PC-9 (cell line): Measurements from ENCODE around the gene KCNIP1. TPM values are rescaled to one million over a fixed set of nuclear protein-coding genes. Genes with fewer than 3 reads are reported as not detected.

ENCODE experiments used
- BruUV-seq: library from RNA; stranded (reverse); fragments of 400-500 nt; replicated peaks from 2 replicates; lab custom pipeline; 2021; lab: Mats Ljungman, UMichigan
- CTCF ChIA-PET: fragments of 300-600 bp; sonication (Branson Sonifier 250); formaldehyde crosslinking; loops from one replicate; lab custom pipeline; 2022; ENCODE audit warnings: antibody characterized with exemption; lab: Charles Lee
- POLR2A ChIA-PET: fragments of 300-600 bp; sonication (Branson Sonifier 250); formaldehyde crosslinking; loops from one replicate; lab custom pipeline; 2022; ENCODE audit warnings: antibody characterized with exemption; ENCODE audit not compliant: unreplicated experiment; lab: Charles Lee
- DNase-seq, 2 experiments: peaks; one replicate each; pipeline versions ENCODE4 v3.0.0 to v3.0.0-alpha.2; 2015 to 2022; ENCODE audit warnings: mixed read lengths in 1 of 2
- H2AFZ ChIP-seq: fragments of 200-600 bp; sonication (generic); 2 replicates; pipeline ENCODE4 v1.8.1; 2017; ENCODE audit warnings: antibody characterized with exemption
- H3F3A ChIP-seq: fragments of 200-600 bp; sonication (generic); 2 replicates; pipeline ENCODE4 v1.8.1; 2017; ENCODE audit warnings: antibody characterized with exemption, mild to moderate bottlenecking, low read depth; ENCODE audit not compliant: insufficient read depth
- H3K27ac ChIP-seq: fragments of 200-600 bp; sonication (generic); 2 replicates; pipeline ENCODE4 v1.6.1; 2016; ENCODE audit warnings: mixed run types
- H3K27me3 ChIP-seq: fragments of 200-600 bp; sonication (generic); 2 replicates; pipeline ENCODE4 v1.6.1; 2016; ENCODE audit warnings: low read depth, mixed run types; ENCODE audit not compliant: insufficient read depth
- H3K36me3 ChIP-seq: fragments of 200-600 bp; sonication (generic); 2 replicates; pipeline ENCODE4 v1.6.1; 2016; ENCODE audit warnings: low read depth, mixed run types
- H3K4me1 ChIP-seq: fragments of 200-600 bp; sonication (generic); replicated peaks from 2 replicates; pipeline ENCODE4 v1.6.1; 2016; ENCODE audit warnings: mixed run types; ENCODE audit not compliant: insufficient read depth
- H3K4me2 ChIP-seq: fragments of 200-600 bp; sonication (generic); 2 replicates; pipeline ENCODE4 v1.6.1; 2017; ENCODE audit warnings: mixed run types
- H3K4me3 ChIP-seq: fragments of 200-600 bp; sonication (generic); 2 replicates; pipeline ENCODE4 v1.6.1; 2016; ENCODE audit warnings: mixed run types
- H3K79me2 ChIP-seq: fragments of 200-600 bp; sonication (generic); 2 replicates; pipeline ENCODE4 v1.6.1; 2017; ENCODE audit warnings: low read depth, mixed run types
- H3K9me2 ChIP-seq: fragments of 200-600 bp; sonication (generic); 2 replicates; pipeline ENCODE4 v1.8.1; 2017; ENCODE audit warnings: mild to moderate bottlenecking; ENCODE audit not compliant: insufficient read depth
- H3K9me3 ChIP-seq: fragments of 200-600 bp; sonication (generic); 2 replicates; pipeline ENCODE4 v1.8.1; 2016; ENCODE audit warnings: low read depth; ENCODE audit not compliant: insufficient read depth
- H4K20me1 ChIP-seq: fragments of 200-600 bp; sonication (generic); 2 replicates; pipeline ENCODE4 v1.8.1; 2017; ENCODE audit not compliant: insufficient read depth
- EZH2 ChIP-seq: fragments of 200-600 bp; sonication (generic); IDR thresholded peaks from 2 replicates; pipeline ENCODE4 v1.8.0; 2017; ENCODE audit warnings: antibody characterized with exemption, low read depth
- intact Hi-C: fragments of 100-400 bp; cut with micrococcal nuclease; formaldehyde crosslinking; loops from one replicate; pipeline ENCODE4 v1.10.0; 2022; ENCODE audit not compliant: unreplicated experiment
- total RNA-seq: library from RNA; stranded (reverse); gene quantifications from 2 replicates; pipeline ENCODE4 v1.2.3, GENCODE V29; 2021
- TF ChIP-seq, protein P1 (sequence below): fragments of 200-600 bp; sonication (generic); conservative IDR thresholded peaks from 2 replicates; pipeline ENCODE4 v1.6.1; 2017; ENCODE audit warnings: mixed run types, antibody characterized with exemption, mild to moderate bottlenecking, moderate library complexity

Gene KCNIP1
- total RNA-seq, 1 experiment from 2014 or later: not detected

DNA sequence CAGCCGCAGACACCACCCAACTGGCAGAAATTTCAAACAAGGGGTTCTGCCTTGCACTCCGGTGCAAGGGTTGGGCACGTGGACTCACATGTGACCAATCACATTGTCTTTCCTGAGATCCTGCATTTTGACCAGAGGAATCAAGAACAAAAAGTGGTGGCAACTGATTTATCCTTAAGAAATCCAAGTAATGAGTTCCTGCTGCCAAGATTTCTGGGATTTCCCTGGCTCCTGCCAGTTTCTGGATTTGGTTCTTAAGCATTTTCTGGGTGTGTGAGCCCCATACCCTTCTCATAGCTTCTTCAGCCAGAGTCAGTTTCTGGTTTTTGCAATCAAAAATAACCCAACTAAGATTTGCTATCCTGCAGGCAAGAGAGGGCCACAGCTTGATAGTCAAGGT is 17.4 kb upstream of the KCNIP1 start:
- no peak for DNase-seq
- H3K79me2 ChIP-seq: no peaks in the 10 kb centered on the region
- no peaks in the 10 kb centered on the region for H3K9me3 ChIP-seq
- intact Hi-C loops: no loop called here
- H3K27me3 ChIP-seq: no peaks in the 10 kb centered on the region
- BruUV-seq: no TSS peak
- no peak overlapping the region for H3K27ac ChIP-seq
- peaks cover 16% of the 10 kb centered on the region for H3K4me1 ChIP-seq
- TF ChIP-seq EZH2: no peak
- TF ChIP-seq, protein P1, sequence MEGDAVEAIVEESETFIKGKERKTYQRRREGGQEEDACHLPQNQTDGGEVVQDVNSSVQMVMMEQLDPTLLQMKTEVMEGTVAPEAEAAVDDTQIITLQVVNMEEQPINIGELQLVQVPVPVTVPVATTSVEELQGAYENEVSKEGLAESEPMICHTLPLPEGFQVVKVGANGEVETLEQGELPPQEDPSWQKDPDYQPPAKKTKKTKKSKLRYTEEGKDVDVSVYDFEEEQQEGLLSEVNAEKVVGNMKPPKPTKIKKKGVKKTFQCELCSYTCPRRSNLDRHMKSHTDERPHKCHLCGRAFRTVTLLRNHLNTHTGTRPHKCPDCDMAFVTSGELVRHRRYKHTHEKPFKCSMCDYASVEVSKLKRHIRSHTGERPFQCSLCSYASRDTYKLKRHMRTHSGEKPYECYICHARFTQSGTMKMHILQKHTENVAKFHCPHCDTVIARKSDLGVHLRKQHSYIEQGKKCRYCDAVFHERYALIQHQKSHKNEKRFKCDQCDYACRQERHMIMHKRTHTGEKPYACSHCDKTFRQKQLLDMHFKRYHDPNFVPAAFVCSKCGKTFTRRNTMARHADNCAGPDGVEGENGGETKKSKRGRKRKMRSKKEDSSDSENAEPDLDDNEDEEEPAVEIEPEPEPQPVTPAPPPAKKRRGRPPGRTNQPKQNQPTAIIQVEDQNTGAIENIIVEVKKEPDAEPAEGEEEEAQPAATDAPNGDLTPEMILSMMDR: no peak
- H3F3A ChIP-seq: peaks cover 7% of the 10 kb centered on the region
- CTCF ChIA-PET: no interaction called here
- POLR2A ChIA-PET: no interaction called here
- no peak overlapping the region for H2AFZ ChIP-seq
- H3K4me3 ChIP-seq: no peak overlapping the region
- no peaks in the 10 kb centered on the region for H4K20me1 ChIP-seq
- H3K9me2 ChIP-seq: no peaks in the 10 kb centered on the region
- no peak overlapping the region for H3K4me2 ChIP-seq
- no peaks in the 10 kb centered on the region for H3K36me3 ChIP-seq

DNA sequence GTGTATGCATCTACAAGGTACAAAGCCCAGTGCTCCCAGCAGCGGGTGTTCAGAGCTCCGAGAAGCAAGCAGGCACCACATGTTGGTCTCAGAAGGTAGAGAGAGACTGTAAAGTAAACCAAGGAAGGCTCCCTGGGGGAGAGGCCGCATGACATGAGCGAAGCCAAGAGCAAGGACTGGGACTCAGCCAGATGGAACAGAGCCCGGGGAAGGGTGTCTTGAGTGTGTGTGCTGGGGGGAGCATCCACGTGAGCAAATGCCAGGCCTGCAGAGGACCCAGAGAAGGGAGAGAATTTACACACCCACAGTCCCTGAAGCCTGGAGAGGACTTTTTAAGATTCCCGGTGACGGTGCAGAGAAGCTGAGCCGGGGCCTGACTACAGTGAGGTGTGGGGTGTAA is 15.2 kb upstream of the KCNIP1 start:
- Histone ChIP-seq H3F3A (peaks cover 7% of the 10 kb centered on the region; the same call in 1 of the 2 replicates), H4K20me1 (no peaks in the 10 kb centered on the region), H3K9me2 (no peaks in the 10 kb centered on the region), H3K9me3 (no peaks in the 10 kb centered on the region), H3K36me3 (no peaks in the 10 kb centered on the region), H3K4me3 (no peak overlapping the region), H3K27ac (no peak overlapping the region), H3K4me2 (no peak overlapping the region), H3K79me2 (no peaks in the 10 kb centered on the region), H2AFZ (no peak overlapping the region), H3K4me1 (peaks cover 21% of the 10 kb centered on the region), H3K27me3 (no peaks in the 10 kb centered on the region)
- CTCF ChIA-PET: no interaction called here
- no peak for DNase-seq
- BruUV-seq: no TSS peak
- intact Hi-C loops: no loop called here
- POLR2A ChIA-PET: no interaction called here
- no peak for TF ChIP-seq EZH2
- TF ChIP-seq, protein P1: no peak

DNA sequence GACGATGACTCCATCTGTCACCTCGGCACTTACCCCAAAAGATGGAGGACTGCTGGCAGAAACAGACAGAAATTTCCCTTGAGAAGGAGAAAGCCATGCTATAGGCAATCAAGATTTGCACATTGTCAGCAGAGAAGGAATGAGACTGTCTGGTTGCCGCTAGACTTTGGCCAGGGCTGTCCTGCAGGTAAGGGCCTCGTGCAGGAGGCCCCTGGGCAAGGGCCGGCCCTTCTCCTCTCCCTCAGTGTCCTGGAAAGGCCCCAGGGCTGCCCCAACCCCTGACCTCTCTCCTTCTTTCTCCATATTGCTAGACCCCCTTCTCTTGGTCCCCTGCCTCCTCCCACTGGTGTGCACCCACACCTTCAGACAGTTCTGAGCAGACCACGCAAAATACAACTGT is 14.6 kb upstream of the KCNIP1 start:
- H3K9me2 ChIP-seq: no peaks in the 10 kb centered on the region
- peaks cover 7% of the 10 kb centered on the region; the same call in 1 of the 2 replicates for H3F3A ChIP-seq
- H3K27ac ChIP-seq: no peak overlapping the region
- ChIA-PET POLR2A (no interaction called here), CTCF (no interaction called here)
- no peaks in the 10 kb centered on the region for H3K79me2 ChIP-seq
- intact Hi-C loops: no loop called here
- no peak overlapping the region for H3K4me2 ChIP-seq
- no peaks in the 10 kb centered on the region for H3K9me3 ChIP-seq
- no peak overlapping the region for H2AFZ ChIP-seq
- peaks cover 18% of the 10 kb centered on the region for H3K4me1 ChIP-seq
- H4K20me1 ChIP-seq: no peaks in the 10 kb centered on the region
- no TSS peak for BruUV-seq
- TF ChIP-seq, protein P1: no peak
- no peak for TF ChIP-seq EZH2
- H3K27me3 ChIP-seq: no peaks in the 10 kb centered on the region; the same call in 1 of the 2 replicates
- H3K36me3 ChIP-seq: no peaks in the 10 kb centered on the region
- no peak overlapping the region for H3K4me3 ChIP-seq
- no peak for DNase-seq
